GM23248 (cell line): Measurements from ENCODE around the gene CAPNS1.

Source experiments
- EZH2 ChIP-seq: fragments of 200-600 bp; sonication (generic); IDR thresholded peaks from 2 replicates; pipeline ENCODE4 v1.6.1; 2018; ENCODE audit warnings: antibody characterized with exemption, mild to moderate bottlenecking; ENCODE audit not compliant: insufficient read depth, poor library complexity, severe bottlenecking
- EZH2phosphoT487 ChIP-seq: fragments of 200-600 bp; sonication (generic); IDR thresholded peaks from 2 replicates; pipeline ENCODE4 v1.6.1; 2018; ENCODE audit warnings: antibody characterized with exemption, moderate library complexity, mild to moderate bottlenecking, low read depth; ENCODE audit not compliant: insufficient read depth

- TF ChIP-seq EZH2phosphoT487: no peak
- no peak for TF ChIP-seq EZH2
Measured at GRCh38 chr19:36097036-36097435, 42.8 kb upstream of the CAPNS1 start.
